ENCODE data around the gene CAVIN2.

Gene CAVIN2

DNA sequence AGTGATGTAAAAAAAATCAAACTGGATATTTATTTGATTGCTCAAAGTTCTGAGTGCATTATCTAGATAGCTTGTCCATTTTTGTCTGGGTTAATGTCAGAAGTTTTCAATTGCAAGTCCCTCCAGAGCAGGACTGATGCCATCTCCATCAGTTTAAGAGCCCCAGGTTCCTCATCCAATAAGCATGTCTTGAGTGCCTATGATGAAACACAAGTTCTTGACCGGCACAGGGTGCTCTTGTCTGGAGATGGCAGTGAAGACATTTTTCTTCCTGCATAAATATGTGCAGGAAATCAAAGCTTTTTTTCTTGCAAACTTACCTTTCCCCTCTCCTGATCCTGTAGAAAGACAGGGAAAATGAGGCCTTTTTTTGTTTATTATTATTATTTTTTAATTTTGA, 31.9 kb downstream of the CAVIN2 start:
- TF ChIP-seq ZNF274 (IDR thresholded peaks at IDR 0.05; ENCODE audit: low read depth, low read length) = no peak
- H3K4me3 ChIP-seq (ENCODE audit: low read length) = no peak overlapping the region

DNA sequence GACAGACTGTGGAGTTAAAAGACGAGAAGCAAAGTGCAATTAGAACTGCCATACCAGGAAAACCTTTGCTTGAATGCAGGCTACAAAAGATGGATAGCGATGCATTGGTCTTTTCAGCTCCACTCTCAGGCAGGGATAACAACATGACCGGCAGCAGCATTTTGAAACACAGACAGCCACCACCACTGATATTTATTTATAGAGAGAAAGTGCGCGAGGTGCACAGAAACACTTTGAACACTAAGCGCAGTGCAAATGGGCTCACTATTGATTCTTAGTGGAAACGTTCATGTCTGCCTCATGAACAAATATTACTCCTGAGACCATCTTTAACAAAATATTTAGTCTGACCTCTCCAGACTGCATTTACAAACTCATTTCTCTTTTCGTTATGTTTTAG, 32.9 kb downstream of the CAVIN2 start:
- no peak overlapping the region for H3K4me3 ChIP-seq (ENCODE audit: low read length)
- no peak for TF ChIP-seq ZNF274 (IDR thresholded peaks at IDR 0.05; ENCODE audit: low read depth, low read length)

DNA sequence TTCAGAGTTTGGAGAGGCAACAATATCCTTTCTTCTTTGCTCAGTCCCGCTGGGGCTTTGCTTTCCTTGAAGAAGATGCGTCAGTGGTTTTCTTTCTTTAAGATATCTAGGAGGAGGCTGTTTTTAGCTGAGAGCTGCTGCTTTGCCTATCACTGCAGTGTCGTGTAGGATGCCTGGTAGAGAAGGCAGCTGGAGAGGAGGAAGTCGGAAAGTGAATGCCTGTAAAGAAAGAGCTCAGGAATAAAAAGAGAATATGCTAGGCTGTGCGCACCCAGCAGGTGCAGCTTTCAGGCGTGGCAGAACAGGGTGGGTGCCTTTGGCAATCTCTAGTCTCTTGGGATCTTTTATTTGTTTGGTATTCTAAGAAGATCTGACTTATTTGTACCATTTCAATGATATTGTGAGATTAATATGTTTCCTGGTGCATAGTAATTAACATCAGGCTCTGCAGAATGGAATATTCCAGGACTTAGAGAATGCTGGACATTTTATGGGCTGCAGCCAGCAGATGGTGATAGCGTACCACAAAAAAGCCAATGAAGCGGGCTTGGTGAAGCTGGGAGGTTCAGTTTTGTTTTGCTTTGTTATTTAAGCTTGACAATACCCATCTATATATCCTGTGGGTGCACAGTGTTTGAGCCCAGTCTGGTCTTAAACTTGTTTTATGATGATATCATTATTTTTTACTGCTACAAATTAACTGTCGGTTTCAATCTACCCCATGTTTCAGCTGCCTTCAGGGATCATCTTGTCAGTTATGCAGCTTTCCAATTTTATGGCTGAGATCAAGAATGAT, 34.9 kb downstream of the CAVIN2 start:
- no peak overlapping the region for H3K4me3 ChIP-seq (ENCODE audit: low read length)
- no peak for TF ChIP-seq ZNF274 (IDR thresholded peaks at IDR 0.05; ENCODE audit: low read depth, low read length)

DNA sequence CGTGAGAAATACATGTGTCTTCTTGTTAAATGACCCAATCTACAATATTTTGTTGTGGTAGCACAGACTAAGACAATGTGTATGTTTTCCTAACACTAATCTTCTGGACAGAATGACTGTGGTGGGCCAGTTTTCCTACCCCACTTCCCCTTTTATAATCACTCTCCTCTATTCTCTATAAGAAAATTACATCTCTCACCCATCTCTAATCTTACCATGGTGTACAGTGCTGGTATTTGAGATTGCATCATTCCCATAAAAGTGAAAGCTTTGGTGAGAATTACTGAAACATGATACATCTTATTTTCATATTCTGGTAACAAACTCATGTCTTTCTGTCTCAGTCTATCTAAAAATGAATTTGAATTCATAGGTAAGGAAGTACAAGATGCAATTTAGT, 40.5 kb downstream of the CAVIN2 start:
- TF ChIP-seq ZNF274 (IDR thresholded peaks at IDR 0.05; ENCODE audit: low read depth, low read length) = no peak
- no peak overlapping the region for H3K4me3 ChIP-seq (ENCODE audit: low read length)

DNA sequence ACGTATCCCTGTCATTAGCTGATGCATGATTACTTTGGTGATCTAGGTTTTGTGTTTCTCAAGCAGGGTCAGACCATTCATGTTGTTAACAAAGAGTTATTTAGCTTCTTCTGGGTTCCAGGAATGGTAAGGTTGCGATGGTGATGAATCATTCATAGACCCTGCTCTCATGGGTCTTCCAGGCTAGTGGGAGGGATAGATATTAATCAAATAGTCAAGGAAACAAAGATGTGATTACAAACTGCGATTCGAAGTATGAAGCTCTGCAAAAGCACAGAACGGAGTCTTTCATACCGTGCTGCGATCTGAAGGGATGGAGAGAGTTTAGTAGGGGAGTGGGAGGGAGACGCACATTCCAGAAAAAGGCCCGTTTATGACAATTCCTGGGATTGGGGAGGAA, 42.1 kb downstream of the CAVIN2 start:
- no peak overlapping the region for H3K4me3 ChIP-seq (ENCODE audit: low read length)
- TF ChIP-seq ZNF274 (IDR thresholded peaks at IDR 0.05; ENCODE audit: low read depth, low read length) = no peak

DNA sequence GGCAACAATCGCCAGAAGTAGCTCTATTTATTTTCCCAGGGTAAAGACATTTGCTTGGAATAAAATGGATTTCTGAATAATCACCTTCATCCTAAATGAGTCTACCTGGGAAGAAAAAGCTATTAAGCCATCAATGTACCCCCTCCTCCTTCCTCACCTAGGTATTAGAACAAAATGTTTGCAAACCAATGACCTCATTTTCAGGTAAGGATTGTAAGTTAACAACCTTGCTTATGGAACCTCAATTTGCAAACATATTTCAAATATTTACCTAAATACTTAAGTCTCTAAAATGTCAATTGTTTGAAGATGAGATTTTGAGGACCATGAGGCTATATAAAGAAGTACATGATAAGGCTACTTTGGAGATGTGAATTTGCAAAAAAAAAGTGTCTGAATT, 43.9 kb downstream of the CAVIN2 start:
- no peak for TF ChIP-seq ZNF274 (IDR thresholded peaks at IDR 0.05; ENCODE audit: low read depth, low read length)
- no peak overlapping the region for H3K4me3 ChIP-seq (ENCODE audit: low read length)

DNA sequence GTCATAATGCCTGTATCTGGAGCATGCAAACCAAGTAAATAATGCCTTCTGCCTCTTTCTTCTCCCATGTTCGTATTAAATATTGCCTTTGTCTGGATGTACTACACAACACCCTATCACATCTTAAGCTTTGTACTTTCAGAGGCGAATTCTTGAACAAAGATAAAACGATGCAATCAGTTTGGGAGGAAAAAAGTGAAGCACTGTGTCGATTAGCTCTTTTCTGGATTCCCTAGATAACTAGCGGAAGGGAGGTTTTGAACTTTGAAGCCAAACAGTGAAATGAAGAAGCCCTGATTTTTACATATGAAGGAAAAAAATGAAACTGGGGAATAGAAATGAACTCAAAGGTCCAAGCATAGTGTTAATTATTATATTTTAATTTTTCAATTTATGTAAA, 44.7 kb downstream of the CAVIN2 start:
- no peak for TF ChIP-seq ZNF274 (IDR thresholded peaks at IDR 0.05; ENCODE audit: low read depth, low read length)
- H3K4me3 ChIP-seq (ENCODE audit: low read length) = no peak overlapping the region

DNA sequence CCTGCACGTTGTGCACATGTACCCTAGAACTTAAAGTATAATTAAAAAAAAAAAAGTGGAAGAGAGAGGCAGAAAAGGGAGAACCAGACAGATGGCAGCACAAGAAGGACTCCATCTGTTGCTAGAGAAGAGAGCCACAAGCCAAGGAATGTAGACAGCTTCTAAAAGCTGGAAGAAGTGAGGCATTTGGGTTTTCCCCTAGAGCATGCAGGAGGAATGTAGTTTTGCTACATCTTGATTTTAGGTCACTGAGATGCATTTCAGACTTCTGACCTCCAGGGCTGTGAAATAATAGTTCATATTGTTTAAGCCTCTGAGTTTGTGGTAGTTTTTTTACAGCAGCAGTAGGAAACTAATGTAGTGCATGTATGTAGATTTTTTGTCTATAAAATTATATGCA, 46.0 kb downstream of the CAVIN2 start:
- H3K4me3 ChIP-seq (ENCODE audit: low read length) = no peak overlapping the region
- no peak for TF ChIP-seq ZNF274 (IDR thresholded peaks at IDR 0.05; ENCODE audit: low read depth, low read length)

DNA sequence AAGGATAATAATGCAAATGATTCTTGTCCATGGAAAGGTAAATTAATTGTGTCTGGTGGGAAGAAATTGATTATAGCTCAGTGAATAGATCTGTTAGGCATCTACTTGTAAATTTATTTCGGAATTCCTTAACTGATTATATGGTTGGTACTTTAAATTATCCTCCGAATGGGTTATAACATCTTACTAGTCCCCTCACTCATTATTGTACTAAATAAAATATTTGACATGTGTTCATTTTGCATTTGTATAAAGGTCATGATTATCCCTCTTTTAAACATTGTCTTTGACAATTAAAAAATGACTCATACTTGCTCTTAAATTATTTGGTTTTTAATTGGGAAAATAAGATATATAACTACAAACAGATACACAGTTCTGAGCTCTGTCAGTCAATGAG, 47.4 kb downstream of the CAVIN2 start:
- no peak overlapping the region for H3K4me3 ChIP-seq (ENCODE audit: low read length)
- no peak for TF ChIP-seq ZNF274 (IDR thresholded peaks at IDR 0.05; ENCODE audit: low read depth, low read length)

DNA sequence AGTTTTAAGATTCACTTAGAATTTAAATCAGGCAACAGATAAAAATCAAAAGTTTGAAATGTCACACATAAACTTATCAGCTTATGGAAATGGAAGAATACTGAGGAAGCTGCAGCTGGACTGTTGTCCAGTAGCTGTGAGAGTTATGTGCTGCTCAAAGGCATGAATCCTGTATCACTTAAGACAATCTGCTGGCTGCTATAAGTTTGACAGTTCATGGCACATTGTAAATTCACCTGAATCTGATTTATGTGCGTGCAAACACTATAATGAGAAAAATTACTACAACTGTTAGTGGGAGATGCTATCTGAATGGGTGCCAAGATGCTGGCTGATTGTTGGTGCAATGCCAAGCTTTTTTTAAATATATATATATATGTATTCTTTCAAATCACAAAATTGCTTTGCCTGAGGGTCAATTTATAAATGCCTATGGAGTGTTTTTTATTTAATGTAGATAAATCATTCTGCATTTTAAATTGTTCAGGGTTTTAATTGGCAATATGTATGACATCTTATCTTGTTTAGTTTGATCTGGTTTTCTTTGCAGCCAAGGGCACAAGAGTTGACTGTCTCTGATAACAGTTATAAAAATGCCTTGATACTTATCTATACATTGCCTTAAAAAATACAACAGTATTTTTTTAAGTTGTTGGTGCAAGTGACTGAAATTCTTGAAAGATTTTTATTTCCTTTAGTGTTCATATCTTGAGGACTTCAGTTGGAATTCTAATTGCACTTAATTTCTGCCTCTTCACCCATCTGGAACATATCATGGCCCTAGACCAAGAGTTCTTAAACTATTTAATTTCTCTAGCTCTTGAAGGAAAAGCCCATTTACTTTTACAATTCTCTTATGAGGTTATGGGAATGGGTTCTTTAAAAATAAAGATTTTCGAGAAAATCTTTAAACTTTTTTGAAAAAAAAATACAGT, 48.7 kb downstream of the CAVIN2 start:
- H3K4me3 ChIP-seq (ENCODE audit: low read length) = no peak overlapping the region
- TF ChIP-seq ZNF274 (IDR thresholded peaks at IDR 0.05; ENCODE audit: low read depth, low read length) = no peak

DNA sequence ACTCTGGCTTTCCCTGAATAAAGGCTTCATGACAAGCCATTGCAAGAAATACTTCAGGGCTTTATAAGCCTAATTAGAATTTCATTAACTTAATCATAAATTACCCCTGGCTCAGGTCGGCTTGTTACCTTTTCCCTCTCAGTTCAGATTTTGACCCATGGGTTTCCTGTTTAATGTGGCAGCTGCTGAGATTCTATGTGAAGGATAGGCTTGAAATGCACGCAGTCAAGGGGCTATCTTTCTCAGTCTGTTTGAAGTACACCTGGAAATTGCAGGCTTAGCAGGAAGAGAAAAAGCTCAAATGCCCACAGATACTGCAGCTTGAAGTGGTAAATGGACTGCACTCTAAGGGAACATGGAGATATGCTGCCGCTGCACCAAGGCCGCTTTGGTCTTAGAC, 49.4 kb downstream of the CAVIN2 start:
- no peak for TF ChIP-seq ZNF274 (IDR thresholded peaks at IDR 0.05; ENCODE audit: low read depth, low read length)
- H3K4me3 ChIP-seq (ENCODE audit: low read length) = no peak overlapping the region

DNA sequence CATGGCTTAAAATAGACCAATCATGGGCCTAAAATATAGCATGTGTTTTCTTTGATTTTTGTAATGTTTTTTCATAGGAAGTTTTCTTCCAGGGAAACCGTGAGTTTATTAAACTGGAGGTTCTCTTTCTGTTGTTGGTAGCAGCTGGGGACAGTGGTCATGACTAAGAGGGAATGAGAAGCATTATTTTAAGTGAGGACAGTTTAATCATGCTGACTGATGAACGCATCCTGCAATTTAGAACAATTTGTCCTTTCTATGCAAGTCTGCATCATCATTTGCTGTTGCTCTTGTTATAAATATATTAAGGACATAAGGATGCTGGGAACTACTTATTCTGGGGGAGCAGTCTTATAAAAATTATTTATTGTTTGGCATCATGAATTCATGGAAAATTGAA, 51.2 kb downstream of the CAVIN2 start:
- no peak for TF ChIP-seq ZNF274 (IDR thresholded peaks at IDR 0.05; ENCODE audit: low read depth, low read length)
- no peak overlapping the region for H3K4me3 ChIP-seq (ENCODE audit: low read length)

DNA sequence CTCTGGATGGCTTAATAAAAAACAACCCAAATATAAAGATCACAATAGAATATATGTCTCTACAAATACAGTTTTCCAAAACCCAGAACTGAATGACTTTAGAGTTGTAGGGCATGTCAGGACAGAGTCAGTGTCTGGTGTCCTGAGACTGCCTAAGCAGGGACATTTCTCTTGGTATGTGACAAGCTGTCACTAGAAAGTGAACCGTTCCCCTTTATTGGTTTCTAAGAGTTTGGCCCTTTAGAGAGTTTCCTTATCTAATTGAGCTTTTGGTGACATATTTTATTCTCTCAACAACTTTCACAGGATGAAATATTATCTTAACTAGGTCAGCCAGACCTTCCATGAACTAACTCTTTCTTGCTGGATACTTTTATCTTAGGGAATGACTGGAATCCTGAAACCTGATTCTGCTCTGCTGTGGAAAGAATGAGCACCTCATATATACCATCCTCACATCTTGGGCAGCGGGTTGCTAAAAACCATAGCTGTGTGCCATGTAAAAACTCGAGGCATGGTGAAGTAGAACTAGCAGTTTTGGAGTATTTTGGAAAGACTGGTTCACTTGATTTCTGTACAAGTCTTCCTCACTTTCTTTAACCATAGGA, 54.8 kb downstream of the CAVIN2 start:
- H3K4me3 ChIP-seq (ENCODE audit: low read length) = no peak overlapping the region
- TF ChIP-seq ZNF274 (IDR thresholded peaks at IDR 0.05; ENCODE audit: low read depth, low read length) = no peak

DNA sequence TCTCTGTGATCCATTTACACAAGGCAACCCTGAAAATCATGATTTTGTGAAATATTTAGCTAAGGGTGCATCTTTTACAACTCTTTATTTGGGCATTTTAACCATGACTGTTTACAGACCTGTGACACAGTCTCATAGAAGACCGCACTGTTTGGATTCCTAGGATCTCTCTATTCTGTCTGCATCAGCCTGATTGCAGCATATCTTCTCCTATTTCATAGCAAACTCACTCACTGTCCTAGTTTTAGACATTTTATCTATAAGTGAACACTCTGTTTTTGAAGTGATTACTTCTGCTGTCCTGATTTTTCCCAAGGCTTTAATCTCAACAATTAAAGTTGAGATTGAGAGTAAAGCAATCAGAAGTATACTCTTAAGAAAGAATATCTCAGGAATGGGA, 56.2 kb downstream of the CAVIN2 start:
- TF ChIP-seq ZNF274 (IDR thresholded peaks at IDR 0.05; ENCODE audit: low read depth, low read length) = no peak
- H3K4me3 ChIP-seq (ENCODE audit: low read length) = no peak overlapping the region

DNA sequence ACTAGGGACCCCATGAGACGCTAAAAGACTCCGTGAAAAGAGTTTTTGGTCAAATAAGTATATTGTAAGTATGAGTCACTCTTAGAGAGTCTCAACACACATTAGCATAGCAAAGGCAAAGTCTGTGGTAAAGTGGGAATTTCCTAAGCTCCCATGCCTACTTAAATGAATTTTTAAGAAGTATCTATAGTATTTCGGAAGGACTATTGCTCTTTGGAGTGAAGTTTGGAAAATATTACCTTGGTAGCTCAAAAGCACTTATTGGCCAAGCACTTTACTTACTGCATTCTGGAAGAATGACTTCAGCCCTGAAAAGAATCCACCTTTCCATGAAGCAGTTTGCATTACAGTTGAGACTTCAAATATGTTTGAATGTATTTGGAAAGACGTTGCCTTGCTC, 57.1 kb downstream of the CAVIN2 start:
- no peak overlapping the region for H3K4me3 ChIP-seq (ENCODE audit: low read length)
- no peak for TF ChIP-seq ZNF274 (IDR thresholded peaks at IDR 0.05; ENCODE audit: low read depth, low read length)
